Upper lobe of right lung (tissue), 1 donor: ENCODE measurements around the gene BMP3. TPM values are rescaled to one million over a fixed set of nuclear protein-coding genes. Genes with fewer than 3 reads are reported as not detected.

Experiments
- ATAC-seq: fragments of 200-7000 bp; cut with Tn5 transposase; one replicate; pipeline ENCODE4 v1.9.1; 2020; ENCODE audit warnings: mild to moderate bottlenecking, moderate library complexity
- DNase-seq: peaks from one replicate; pipeline ENCODE4 v3.0.0-alpha.2; 2020
- H3K27ac ChIP-seq: fragments of 200-600 bp; one replicate; pipeline ENCODE4 v1.8.0; 2022
- H3K27me3 ChIP-seq: fragments of 200-600 bp; one replicate; pipeline ENCODE4 v1.8.0; 2022; ENCODE audit warnings: mild to moderate bottlenecking
- H3K36me3 ChIP-seq: fragments of 200-600 bp; one replicate; pipeline ENCODE4 v1.8.0; 2022
- H3K4me1 ChIP-seq: fragments of 200-600 bp; one replicate; pipeline ENCODE4 v1.8.0; 2022
- H3K4me3 ChIP-seq: fragments of 200-600 bp; one replicate; pipeline ENCODE4 v1.8.0; 2022; ENCODE audit warnings: mild to moderate bottlenecking
- H3K9me3 ChIP-seq: fragments of 200-600 bp; one replicate; pipeline ENCODE4 v1.8.0; 2022
- intact Hi-C: fragments of 100-400 bp; cut with DNase I; formaldehyde crosslinking; loops from one replicate; pipeline ENCODE4 v1.11.0; 2022
- total RNA-seq: library from RNA; stranded (reverse); fragmentation: NEBNext Ultra II Directional; extraction: Animal tissue kit (Norgen Biotek cat#: 25700); gene quantifications from one replicate; pipeline ENCODE4 v1.2.1, GENCODE V29; 2021
- TF ChIP-seq, protein P1 (sequence below): fragments of 200-600 bp; IDR thresholded peaks from one replicate; pipeline ENCODE4 v1.8.0; 2022; ENCODE audit warnings: antibody characterized with exemption
- donor health status: DM: no; HTN: yes; CAD: no; lungs with severe emphysema.

The BMP3 gene
- total RNA-seq, 1 donor from 2014 or later = 15.5 TPM

DNA sequence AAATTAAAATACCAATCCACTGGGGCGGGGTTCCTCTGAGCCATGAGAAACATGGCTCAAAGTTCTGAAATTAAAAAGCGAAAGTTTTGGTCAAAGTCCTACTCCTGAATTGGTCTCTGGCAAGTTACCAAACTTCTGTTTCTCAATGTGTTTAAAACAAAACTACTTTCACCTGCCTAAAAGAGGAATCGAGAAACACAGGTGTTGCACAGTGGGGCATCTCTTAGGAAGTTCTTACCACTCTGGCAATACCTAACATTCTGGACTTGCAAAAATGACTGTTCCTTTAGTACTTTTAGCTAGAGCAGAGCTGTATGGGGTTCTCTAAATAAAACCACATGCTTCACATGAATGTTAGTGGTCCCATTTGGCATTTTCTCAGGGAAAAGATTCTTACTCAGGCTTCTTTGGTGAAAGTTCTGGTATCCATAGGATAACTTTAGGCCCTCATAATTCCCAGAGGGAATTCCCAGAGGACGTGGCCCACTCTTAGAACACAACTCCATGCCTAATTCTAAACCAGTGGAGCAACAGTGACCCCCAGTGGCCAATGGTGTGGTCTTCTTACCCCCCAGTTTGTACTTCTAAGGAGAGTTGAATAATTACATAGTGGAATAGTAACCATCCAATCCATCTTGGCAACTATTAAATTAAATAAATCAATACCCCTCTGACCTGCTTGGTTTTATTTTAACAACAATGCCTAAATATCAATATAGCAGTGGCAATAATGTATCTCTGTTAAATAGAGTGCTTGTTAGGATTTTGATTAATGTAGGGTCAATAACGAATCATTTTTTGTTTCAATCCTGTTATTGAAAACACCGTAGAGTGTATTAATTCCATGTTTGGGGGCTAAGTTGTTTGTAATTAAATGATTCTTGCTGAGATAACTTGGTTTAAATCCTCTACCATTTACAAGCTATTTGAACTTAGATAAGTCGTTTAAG, 21.9 kb downstream of the BMP3 start:
- peak; percentile 93 for ATAC-seq
- intact Hi-C loops = no loop called here
- no peak overlapping the region for H3K4me3 ChIP-seq

DNA sequence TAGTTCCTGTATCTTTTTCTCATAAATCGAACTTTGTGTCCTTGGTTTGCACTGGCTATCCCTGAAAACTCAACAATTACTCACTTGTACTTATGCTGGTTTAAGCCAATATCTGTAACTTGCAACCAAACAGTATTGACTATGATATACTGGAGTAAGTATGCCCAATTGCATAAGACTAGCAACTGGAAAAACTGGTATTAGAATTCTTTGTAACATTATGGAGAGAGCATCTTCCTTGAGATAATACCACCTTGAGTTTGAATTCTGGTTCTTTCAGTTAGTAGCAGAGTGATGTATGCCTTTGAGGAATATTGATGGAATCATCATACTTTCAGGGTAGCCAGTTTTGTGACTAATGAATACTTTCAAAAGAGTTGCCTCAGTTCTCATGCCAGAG, 28.1 kb downstream of the BMP3 start:
- Histone ChIP-seq H3K36me3 (no peaks in the 10 kb centered on the region), H3K9me3 (no peaks in the 10 kb centered on the region), H3K4me3 (no peak overlapping the region), H3K4me1 (no peaks in the 10 kb centered on the region), H3K27me3 (no peaks in the 10 kb centered on the region), H3K27ac (no peak overlapping the region)
- intact Hi-C loops = no loop called here
- no peak for DNase-seq
- no peak for ATAC-seq
- TF ChIP-seq, protein P1, sequence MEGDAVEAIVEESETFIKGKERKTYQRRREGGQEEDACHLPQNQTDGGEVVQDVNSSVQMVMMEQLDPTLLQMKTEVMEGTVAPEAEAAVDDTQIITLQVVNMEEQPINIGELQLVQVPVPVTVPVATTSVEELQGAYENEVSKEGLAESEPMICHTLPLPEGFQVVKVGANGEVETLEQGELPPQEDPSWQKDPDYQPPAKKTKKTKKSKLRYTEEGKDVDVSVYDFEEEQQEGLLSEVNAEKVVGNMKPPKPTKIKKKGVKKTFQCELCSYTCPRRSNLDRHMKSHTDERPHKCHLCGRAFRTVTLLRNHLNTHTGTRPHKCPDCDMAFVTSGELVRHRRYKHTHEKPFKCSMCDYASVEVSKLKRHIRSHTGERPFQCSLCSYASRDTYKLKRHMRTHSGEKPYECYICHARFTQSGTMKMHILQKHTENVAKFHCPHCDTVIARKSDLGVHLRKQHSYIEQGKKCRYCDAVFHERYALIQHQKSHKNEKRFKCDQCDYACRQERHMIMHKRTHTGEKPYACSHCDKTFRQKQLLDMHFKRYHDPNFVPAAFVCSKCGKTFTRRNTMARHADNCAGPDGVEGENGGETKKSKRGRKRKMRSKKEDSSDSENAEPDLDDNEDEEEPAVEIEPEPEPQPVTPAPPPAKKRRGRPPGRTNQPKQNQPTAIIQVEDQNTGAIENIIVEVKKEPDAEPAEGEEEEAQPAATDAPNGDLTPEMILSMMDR = no peak

More for the DNA sequence above, 21.9 kb downstream of the BMP3 start:
- DNase-seq = peak; percentile 66
- Histone ChIP-seq H3K36me3 (no peaks in the 10 kb centered on the region), H3K27me3 (peaks cover 3% of the 10 kb centered on the region), H3K27ac (no peak overlapping the region), H3K4me1 (no peaks in the 10 kb centered on the region), H3K9me3 (no peaks in the 10 kb centered on the region)
- TF ChIP-seq, protein P1 = peak; percentile 68

DNA sequence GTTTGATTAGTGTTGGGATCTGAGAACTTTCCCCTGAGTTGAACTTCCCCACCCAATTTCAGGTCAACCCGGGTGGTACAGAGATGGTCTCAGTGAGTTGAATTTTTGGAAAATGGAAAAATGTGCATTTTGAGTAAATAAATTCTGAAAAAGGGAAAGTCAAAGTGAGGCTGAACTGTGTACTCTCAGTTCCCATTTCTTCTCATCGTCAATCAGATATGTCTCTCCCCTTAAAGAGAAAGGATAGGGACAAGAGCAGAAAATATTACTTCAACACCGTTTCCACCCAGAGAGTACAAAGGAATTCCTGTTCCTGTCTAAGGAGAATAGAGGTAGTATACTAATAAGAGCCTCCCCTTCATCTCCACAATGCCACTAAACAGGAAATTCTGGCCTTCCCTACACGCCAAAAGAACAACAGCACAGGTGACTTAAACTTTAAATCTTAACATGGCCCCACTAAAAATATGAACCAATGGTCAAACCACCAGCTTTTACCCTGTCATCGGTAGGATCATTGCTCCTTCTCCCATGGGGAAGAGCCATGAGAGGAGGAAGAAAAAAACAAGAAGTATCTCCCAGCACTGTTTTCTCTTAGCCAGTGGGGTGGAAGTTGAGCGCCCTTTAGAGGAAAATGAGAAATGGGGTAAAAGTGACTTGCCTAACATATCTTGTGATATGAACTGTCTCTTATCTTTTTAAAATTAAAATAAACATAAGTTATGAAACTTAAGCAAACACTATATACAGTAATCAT, 30.3 kb downstream of the BMP3 start:
- Histone ChIP-seq H3K27me3 (no peaks in the 10 kb centered on the region), H3K9me3 (no peaks in the 10 kb centered on the region), H3K4me1 (no peaks in the 10 kb centered on the region), H3K4me3 (no peak overlapping the region), H3K36me3 (no peaks in the 10 kb centered on the region), H3K27ac (no peak overlapping the region)
- ATAC-seq (peak; percentile 76), DNase-seq (no peak)
- TF ChIP-seq, protein P1 = no peak
- intact Hi-C loops = no loop called here

DNA sequence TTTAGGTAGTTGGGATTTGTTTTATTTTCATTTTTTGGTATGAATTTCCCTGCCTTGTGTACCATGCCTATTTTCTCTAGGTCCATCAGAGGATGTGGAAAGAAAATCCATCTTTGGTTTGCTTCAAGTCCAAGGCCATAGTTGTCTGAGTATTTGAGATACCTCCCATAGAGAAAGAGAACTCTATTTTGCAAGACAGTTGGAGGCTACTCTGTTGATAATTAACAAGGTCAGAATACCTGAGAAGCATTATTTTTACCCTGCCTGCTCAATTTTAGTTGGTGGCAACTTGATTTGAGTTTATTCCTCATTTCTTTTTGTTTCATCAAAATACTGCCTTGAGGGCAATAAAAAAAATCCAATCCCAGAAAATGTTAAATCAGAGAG, 30.8 kb downstream of the BMP3 start:
- H3K36me3 ChIP-seq = no peaks in the 10 kb centered on the region
- no peaks in the 10 kb centered on the region for H3K4me1 ChIP-seq
- H3K27ac ChIP-seq = no peak overlapping the region
- no peaks in the 10 kb centered on the region for H3K9me3 ChIP-seq
- H3K27me3 ChIP-seq = no peaks in the 10 kb centered on the region
- TF ChIP-seq, protein P1 = no peak
- ATAC-seq (no peak), DNase-seq (no peak)
- intact Hi-C loops = no loop called here
- no peak overlapping the region for H3K4me3 ChIP-seq

DNA sequence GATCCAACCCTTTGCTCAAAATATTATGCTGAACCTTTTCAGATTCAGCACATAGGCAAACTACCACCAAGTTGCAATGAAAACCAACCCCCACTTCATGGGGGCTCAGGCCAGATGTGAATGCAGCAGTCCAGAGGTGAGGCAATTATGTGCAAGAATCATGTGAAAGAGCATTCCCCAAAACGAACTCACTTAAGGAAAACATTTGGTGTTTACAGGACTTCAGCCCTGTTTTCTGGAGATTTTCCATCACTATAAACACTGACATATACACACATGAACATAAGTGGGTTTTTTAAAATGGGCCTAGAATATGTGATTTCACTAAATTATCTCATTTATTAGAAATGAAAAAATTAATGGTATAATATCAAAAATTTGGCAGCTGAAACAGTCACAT, 31.5 kb downstream of the BMP3 start:
- H3K27me3 ChIP-seq = no peaks in the 10 kb centered on the region
- H3K9me3 ChIP-seq = no peaks in the 10 kb centered on the region
- no peak overlapping the region for H3K4me3 ChIP-seq
- H3K27ac ChIP-seq = no peak overlapping the region
- H3K4me1 ChIP-seq = no peaks in the 10 kb centered on the region
- intact Hi-C loops = no loop called here
- H3K36me3 ChIP-seq = no peaks in the 10 kb centered on the region
- TF ChIP-seq, protein P1 = no peak
- no peak for DNase-seq
- ATAC-seq = no peak
